ENCODE measurements around the gene SEMA4D. TPM values are rescaled to one million over a fixed set of nuclear protein-coding genes. Genes with fewer than 3 reads are reported as not detected.

The SEMA4D gene
- total RNA-seq, 4 donors from 2014 or later, result 37.3 to 50.1 (median 42.6) TPM

DNA sequence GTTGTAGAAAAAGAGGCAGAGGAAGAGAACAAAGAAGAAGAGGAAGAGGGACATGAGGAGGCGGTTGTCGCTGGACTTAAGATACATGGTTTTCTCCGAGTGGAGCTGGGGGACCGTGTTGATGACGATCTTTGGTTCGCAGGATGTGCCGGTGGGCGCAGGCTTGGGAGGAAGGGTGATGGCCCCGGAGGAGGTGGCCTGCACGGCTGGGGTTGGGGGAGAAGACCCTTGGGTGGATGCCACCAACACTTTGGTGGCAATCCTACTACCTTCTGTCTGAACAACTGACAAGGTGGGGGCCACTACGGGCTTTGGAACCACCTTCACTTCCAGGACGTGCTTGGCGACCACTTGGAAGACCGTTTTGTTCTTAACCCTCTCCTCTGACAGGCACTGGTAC is 118.9 kb downstream of the SEMA4D start:
- Histone ChIP-seq H3K4me3 (no peak overlapping the region), H3K4me1 (peaks cover 3% of the 10 kb centered on the region), H3K36me3 (peaks cover 51% of the 10 kb centered on the region), H3K27ac (no peak overlapping the region), H3K9me3 (no peaks in the 10 kb centered on the region), H3K27me3 (no peaks in the 10 kb centered on the region)
- no peak for DNase-seq (ENCODE audit: low spot score in 2 of 2)
- TF ChIP-seq POLR2A (IDR thresholded peaks at IDR 0.05) (no peak), EP300 (IDR thresholded peaks at IDR 0.05) (no peak), CTCF (IDR thresholded peaks at IDR 0.05) (no peak), POLR2AphosphoS5 (IDR thresholded peaks at IDR 0.05) (no peak)
- 93% methylated on average over 14 of the region's 14 CpGs for WGBS

DNA sequence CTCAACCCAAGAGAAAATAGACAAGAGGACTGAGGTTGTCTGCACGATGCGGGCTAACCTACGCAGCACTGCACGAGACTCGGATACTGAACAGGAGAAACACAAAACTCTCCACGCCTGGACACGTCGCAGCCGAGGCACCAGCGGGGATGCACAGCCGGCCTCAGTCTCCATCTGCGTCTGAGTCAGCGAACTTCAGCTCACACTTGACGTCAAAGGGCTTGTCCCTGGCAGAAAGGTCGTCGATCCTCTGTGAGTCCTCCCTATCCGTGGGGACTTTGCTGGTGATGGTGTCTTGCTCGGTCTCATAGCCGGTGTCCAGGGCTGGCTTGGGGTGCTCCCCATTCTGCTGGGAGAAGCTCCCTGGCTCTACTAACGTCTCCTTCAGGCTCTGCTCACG is 119.4 kb downstream of the SEMA4D start:
- Histone ChIP-seq H3K27ac (no peak overlapping the region), H3K9me3 (no peaks in the 10 kb centered on the region), H3K27me3 (no peaks in the 10 kb centered on the region), H3K4me3 (no peak overlapping the region), H3K36me3 (peaks cover 47% of the 10 kb centered on the region), H3K4me1 (peaks cover 3% of the 10 kb centered on the region)
- DNase-seq (ENCODE audit: low spot score in 2 of 2), result no peak
- no peak for TF ChIP-seq POLR2A (IDR thresholded peaks at IDR 0.05)
- no peak for TF ChIP-seq EP300 (IDR thresholded peaks at IDR 0.05)
- TF ChIP-seq POLR2AphosphoS5 (IDR thresholded peaks at IDR 0.05), result no peak
- TF ChIP-seq CTCF (IDR thresholded peaks at IDR 0.05), result no peak
- 93% methylated on average over 21 of the region's 21 CpGs for WGBS

DNA sequence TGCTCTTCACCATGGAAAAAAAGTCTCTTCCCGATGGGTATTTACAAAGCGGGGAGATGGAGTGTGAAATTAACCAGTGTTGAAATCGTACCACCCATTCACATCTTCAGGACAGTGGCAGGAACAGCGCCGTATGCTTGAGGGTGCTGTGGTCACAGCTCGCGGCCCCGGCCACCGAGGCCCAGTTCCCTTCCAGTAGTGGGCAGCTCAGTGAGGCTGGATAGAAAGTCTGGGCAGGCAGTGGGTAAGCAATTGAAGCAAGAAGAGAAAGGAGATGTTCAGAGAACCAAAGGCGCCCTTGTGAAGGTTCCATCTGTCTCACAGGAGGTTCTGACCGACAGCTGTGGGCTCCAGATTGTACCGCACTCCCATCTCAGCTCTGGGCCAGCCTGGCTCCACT is 120.5 kb downstream of the SEMA4D start:
- no peak for TF ChIP-seq EP300 (IDR thresholded peaks at IDR 0.05)
- no peak for TF ChIP-seq CTCF (IDR thresholded peaks at IDR 0.05)
- TF ChIP-seq POLR2AphosphoS5 (IDR thresholded peaks at IDR 0.05), result no peak
- TF ChIP-seq POLR2A (IDR thresholded peaks at IDR 0.05), result no peak
- Histone ChIP-seq H3K36me3 (peaks cover 38% of the 10 kb centered on the region), H3K27ac (no peak overlapping the region), H3K27me3 (no peaks in the 10 kb centered on the region), H3K4me3 (no peak overlapping the region), H3K4me1 (peaks cover 3% of the 10 kb centered on the region), H3K9me3 (no peaks in the 10 kb centered on the region)
- WGBS, result 91% methylated on average over 12 of the region's 12 CpGs
- DNase-seq (ENCODE audit: low spot score in 2 of 2), result no peak

DNA sequence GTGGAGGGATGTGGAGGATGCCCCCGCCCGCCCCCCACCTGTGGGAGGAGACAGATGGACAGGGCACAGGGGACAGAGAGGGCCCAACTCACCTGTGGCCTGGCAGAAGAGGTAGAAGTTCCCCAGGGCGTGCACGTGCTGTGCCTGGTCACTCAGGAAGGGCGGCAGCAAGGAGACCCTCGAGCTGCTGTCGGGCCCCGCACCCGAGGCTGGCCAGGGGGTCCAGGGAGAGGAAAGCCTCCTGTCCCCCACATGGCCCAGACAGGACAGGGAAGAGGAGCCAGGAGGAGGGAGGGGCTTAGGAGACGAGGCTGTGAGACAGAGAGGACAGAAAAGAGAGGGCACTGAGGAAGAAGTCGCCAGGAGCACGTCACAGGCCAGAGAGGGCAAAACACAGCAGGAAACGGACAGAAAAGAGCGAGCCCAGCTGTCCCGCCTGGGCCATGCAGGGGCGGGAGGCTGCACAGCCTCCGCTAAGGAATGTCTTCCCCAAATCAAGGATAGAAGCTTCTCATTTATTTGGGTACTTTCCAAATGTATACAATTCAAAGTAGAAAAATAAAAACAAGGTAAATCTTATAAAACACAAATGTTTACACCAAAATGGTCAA is 121.1 kb downstream of the SEMA4D start:
- H3K27ac ChIP-seq, result no peak overlapping the region
- H3K9me3 ChIP-seq, result no peaks in the 10 kb centered on the region
- 90% methylated on average over 17 of the region's 17 CpGs for WGBS
- TF ChIP-seq EP300 (IDR thresholded peaks at IDR 0.05) (no peak), POLR2A (IDR thresholded peaks at IDR 0.05) (no peak), POLR2AphosphoS5 (IDR thresholded peaks at IDR 0.05) (no peak), CTCF (IDR thresholded peaks at IDR 0.05) (no peak)
- H3K27me3 ChIP-seq, result no peaks in the 10 kb centered on the region
- H3K36me3 ChIP-seq, result peaks cover 34% of the 10 kb centered on the region
- DNase-seq (ENCODE audit: low spot score in 2 of 2), result no peak
- H3K4me1 ChIP-seq, result peaks cover 3% of the 10 kb centered on the region
- H3K4me3 ChIP-seq, result no peak overlapping the region

DNA sequence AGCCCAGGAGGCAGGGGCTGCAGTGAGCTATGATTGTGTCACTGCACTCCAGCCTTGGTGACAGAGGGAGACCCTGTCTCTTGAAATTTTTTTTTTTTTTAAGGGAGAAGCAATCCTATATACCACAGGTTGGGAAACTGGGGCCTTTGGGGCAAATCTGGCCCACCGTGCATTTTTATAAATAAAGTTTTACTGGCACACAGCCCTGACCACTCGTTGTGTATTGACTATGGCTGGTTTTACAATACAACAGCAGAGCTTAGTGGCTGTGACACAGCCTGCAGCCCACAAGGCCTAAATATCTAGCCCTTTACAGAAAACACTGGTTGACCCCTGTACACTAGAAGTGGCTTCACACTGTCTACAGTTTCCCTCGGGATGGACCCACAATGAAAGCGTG is 121.6 kb downstream of the SEMA4D start:
- Histone ChIP-seq H3K27ac (no peak overlapping the region), H3K4me1 (peaks cover 3% of the 10 kb centered on the region), H3K4me3 (no peak overlapping the region), H3K36me3 (peaks cover 31% of the 10 kb centered on the region), H3K27me3 (no peaks in the 10 kb centered on the region), H3K9me3 (no peaks in the 10 kb centered on the region)
- no peak for TF ChIP-seq POLR2AphosphoS5 (IDR thresholded peaks at IDR 0.05)
- TF ChIP-seq EP300 (IDR thresholded peaks at IDR 0.05), result no peak
- TF ChIP-seq CTCF (IDR thresholded peaks at IDR 0.05), result no peak
- TF ChIP-seq POLR2A (IDR thresholded peaks at IDR 0.05), result no peak
- 100% methylated on average over 4 of the region's 4 CpGs for WGBS
- no peak for DNase-seq (ENCODE audit: low spot score in 2 of 2)
